Measurements from ENCODE around the gene ZNF423.

DNA sequence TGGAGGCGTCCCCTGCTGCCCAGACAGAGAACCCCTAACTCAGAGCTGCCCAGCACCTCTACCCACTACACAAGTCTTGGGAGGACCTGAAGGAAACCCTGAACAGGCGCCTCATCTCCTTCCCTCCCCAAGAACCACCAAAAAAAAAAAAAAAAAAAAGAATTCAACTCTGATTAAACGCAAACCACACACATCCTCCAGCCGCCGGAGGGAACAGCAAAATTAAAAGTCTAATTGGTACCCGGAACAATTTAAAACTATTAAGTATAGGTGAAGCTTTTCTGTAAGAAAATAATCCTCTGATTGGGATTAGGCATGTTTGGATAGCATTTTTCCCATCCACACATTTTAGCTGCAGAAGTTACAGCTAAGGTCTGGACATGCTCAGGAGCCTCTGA lies 202.7 kb downstream of the ZNF423 start:
- no peak for TF ChIP-seq POLR2A (IDR thresholded peaks at IDR 0.05)
- TF ChIP-seq, protein P1, sequence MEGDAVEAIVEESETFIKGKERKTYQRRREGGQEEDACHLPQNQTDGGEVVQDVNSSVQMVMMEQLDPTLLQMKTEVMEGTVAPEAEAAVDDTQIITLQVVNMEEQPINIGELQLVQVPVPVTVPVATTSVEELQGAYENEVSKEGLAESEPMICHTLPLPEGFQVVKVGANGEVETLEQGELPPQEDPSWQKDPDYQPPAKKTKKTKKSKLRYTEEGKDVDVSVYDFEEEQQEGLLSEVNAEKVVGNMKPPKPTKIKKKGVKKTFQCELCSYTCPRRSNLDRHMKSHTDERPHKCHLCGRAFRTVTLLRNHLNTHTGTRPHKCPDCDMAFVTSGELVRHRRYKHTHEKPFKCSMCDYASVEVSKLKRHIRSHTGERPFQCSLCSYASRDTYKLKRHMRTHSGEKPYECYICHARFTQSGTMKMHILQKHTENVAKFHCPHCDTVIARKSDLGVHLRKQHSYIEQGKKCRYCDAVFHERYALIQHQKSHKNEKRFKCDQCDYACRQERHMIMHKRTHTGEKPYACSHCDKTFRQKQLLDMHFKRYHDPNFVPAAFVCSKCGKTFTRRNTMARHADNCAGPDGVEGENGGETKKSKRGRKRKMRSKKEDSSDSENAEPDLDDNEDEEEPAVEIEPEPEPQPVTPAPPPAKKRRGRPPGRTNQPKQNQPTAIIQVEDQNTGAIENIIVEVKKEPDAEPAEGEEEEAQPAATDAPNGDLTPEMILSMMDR (IDR thresholded peaks at IDR 0.05): no peak
- no peak for TF ChIP-seq EP300 (IDR thresholded peaks at IDR 0.05)
